Measurements from ENCODE around the gene GPSM1. TPM values are rescaled to one million over a fixed set of nuclear protein-coding genes. Genes with fewer than 3 reads are reported as not detected.

GPSM1 gene
- total RNA-seq, 1 donor from 2014 or later = 1.9 TPM

DNA sequence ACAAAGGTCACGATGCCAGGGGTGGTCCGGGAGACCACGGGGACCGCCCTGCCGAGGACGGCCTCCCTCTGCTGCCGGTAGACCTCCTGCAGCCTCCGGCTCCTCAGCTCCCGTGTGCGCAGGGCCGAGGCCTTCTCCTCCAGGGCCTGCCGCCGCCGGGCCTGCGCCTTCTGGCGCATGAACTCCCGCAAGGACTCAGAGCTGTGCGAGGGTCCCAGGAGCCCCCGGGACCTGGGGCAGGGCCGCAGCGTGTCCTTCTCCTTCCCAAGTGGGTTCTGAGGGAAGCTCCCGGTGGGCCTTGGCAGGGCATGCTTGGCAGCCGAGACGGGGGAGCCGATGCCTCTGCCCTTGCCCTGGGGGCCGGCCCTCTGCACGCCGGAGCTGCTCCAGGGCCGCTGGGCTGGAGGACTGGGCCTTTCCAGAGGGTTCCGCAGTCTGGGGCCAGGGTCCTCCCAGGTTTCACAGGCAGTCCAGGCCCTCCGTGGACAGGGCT, 36.8 kb upstream of the GPSM1 start:
- ChIA-PET CTCF (no interaction called here), POLR2A (no interaction called here)
- no peak for DNase-seq

DNA sequence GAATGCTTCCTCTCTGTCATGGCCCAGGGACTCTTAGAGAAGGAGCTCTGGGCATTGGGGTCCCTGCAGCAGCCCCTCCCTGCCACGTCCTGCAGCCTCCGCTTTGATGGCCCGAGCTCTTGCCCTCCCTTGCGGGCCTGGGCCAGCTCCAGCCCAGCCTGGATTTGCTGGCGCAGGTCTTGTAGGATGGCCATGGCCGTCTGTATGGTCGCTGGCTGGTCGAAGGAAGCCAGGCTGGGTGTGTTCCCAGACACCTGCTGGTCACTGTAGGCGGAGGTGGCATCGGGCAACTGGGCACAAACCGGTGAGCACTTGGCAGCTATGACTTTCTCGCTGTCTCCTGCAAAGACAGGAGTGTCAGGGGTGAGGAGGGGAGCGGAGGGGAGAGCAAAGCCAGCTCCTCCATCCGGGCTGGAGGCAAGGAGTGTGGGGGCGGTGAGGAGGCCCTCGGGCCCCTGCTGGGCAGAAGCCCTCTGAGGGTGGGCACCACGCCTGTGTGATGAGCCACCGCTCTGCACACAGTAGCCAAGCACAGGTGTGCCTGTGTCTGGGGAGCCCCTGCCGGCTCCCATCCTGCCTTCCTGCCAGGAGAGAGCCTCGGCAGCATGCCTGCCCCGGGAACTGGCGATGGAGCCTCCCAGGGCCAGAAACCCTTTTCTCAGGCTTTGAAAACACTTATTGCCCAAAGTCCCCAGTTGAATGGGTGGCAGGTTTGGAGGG, 35.9 kb upstream of the GPSM1 start:
- Mint-ChIP-seq H3K27me3 (peaks cover 8% of the 10 kb centered on the region), H3K27ac (no peak overlapping the region), H3K9me3 (no peaks in the 10 kb centered on the region), H3K4me1 (no peaks in the 10 kb centered on the region), H3K4me3 (no peak overlapping the region), H3K36me3 (ENCODE audit: low read depth) (no peaks in the 10 kb centered on the region)
- TF ChIP-seq, protein P1, sequence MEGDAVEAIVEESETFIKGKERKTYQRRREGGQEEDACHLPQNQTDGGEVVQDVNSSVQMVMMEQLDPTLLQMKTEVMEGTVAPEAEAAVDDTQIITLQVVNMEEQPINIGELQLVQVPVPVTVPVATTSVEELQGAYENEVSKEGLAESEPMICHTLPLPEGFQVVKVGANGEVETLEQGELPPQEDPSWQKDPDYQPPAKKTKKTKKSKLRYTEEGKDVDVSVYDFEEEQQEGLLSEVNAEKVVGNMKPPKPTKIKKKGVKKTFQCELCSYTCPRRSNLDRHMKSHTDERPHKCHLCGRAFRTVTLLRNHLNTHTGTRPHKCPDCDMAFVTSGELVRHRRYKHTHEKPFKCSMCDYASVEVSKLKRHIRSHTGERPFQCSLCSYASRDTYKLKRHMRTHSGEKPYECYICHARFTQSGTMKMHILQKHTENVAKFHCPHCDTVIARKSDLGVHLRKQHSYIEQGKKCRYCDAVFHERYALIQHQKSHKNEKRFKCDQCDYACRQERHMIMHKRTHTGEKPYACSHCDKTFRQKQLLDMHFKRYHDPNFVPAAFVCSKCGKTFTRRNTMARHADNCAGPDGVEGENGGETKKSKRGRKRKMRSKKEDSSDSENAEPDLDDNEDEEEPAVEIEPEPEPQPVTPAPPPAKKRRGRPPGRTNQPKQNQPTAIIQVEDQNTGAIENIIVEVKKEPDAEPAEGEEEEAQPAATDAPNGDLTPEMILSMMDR (IDR thresholded peaks at IDR 0.05) = no peak
- ChIA-PET POLR2A (no interaction called here), CTCF (no interaction called here)
- intact Hi-C loops (cut with micrococcal nuclease) = no loop called here
- ATAC-seq (ENCODE audit: low read depth) = no peak
- DNase-seq = no peak

More for the DNA sequence above, 36.8 kb upstream of the GPSM1 start:
- intact Hi-C loops (cut with micrococcal nuclease) = no loop called here
- H3K4me3 Mint-ChIP-seq = no peak overlapping the region
- no peak for ATAC-seq (ENCODE audit: low read depth)
- no peaks in the 10 kb centered on the region for H3K36me3 Mint-ChIP-seq (ENCODE audit: low read depth)
- H3K9me3 Mint-ChIP-seq = no peaks in the 10 kb centered on the region
- no peak overlapping the region for H3K27ac Mint-ChIP-seq
- TF ChIP-seq, protein P1 (IDR thresholded peaks at IDR 0.05) = no peak
- peaks cover 8% of the 10 kb centered on the region for H3K27me3 Mint-ChIP-seq
- no peaks in the 10 kb centered on the region for H3K4me1 Mint-ChIP-seq

- no peak for ATAC-seq (ENCODE audit: low read depth)
Observed at GRCh38 chr9:136292026-136292538, 35.3 kb upstream of the GPSM1 start.

DNA sequence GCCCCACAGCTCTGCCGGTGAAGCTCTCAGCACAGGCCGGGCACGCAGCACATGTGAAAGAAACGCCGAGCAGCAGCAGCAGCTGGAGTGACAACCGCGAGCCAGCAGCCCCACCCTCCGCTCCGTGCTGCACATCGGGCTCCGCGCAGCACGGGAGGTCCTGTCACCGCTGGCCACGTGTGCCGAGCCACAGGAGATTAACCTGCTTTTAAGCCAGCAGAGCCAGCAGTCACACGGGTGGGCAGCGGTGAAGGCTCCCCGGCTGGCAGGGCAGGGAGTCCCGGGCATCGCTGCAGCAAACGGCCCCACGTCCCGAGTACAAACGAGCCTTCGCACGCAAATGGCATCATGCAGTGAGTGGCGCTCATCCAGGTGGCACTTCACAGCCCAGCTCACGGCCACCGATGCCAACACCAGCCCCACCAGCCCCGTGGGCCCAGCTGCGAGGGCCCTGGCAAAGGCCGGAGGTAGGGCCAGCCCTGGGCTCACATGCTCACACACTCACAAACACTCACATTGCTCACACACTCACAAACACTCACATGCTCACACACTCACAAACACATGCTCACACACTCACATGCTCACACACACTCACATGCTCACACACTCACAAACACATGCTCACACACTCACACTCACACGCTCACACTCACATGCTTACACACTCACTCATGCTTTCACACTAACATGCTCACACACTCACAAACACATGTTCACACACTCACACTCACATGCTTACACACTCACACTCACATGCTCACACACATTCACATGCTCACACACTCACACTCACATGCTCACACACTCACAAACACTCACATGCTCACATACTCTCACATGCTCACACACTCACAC, 34.5 kb upstream of the GPSM1 start:
- H3K27me3 Mint-ChIP-seq = no peaks in the 10 kb centered on the region
- H3K9me3 Mint-ChIP-seq = no peaks in the 10 kb centered on the region
- intact Hi-C loops (cut with micrococcal nuclease) = no loop called here
- ATAC-seq (ENCODE audit: low read depth) (no peak), DNase-seq (no peak)
- TF ChIP-seq, protein P1 (IDR thresholded peaks at IDR 0.05) = no peak
- peaks cover 3% of the 10 kb centered on the region for H3K4me1 Mint-ChIP-seq
- no peak overlapping the region for H3K4me3 Mint-ChIP-seq
- ChIA-PET POLR2A (no interaction called here), CTCF (no interaction called here)
- H3K36me3 Mint-ChIP-seq (ENCODE audit: low read depth) = no peaks in the 10 kb centered on the region
- H3K27ac Mint-ChIP-seq = no peak overlapping the region

More at GRCh38 chr9:136292026-136292538, 35.3 kb upstream of the GPSM1 start:
- POLR2A ChIA-PET = no interaction called here
- CTCF ChIA-PET = no interaction called here
- TF ChIP-seq, protein P1 (IDR thresholded peaks at IDR 0.05) = no peak
- Mint-ChIP-seq H3K9me3 (no peaks in the 10 kb centered on the region), H3K27ac (no peak overlapping the region), H3K4me1 (peaks cover 2% of the 10 kb centered on the region), H3K36me3 (ENCODE audit: low read depth) (no peaks in the 10 kb centered on the region), H3K27me3 (peaks cover 6% of the 10 kb centered on the region), H3K4me3 (no peak overlapping the region)
- intact Hi-C loops (cut with micrococcal nuclease) = no loop called here
- DNase-seq = no peak

DNA sequence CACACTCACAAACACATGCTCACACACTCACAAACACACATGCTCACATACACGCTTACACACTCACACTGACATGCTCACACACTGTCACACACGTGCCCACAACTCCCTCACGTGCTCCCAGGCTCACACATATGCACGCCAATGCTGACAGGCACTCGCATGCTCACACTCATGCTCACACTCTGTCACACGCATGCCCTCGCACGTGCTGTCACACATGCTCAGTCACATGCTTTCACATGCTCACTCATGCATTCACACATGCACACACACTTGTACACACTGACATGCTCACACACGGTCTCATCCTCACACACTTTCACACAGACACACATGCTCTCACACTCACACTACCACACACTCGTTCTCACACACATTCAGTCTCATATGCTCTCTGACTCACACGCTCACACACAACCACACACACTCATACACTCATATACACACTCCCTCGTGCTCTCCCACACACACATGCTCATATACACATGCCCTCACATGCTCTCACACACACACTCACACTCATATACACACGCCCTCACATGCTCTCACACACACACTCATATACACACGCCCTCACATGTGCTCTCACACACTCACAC, 33.8 kb upstream of the GPSM1 start:
- ATAC-seq (ENCODE audit: low read depth) (no peak), DNase-seq (no peak)
- peaks cover 3% of the 10 kb centered on the region for H3K4me1 Mint-ChIP-seq
- no peaks in the 10 kb centered on the region for H3K27me3 Mint-ChIP-seq
- TF ChIP-seq, protein P1 (IDR thresholded peaks at IDR 0.05) = no peak
- intact Hi-C loops (cut with micrococcal nuclease) = no loop called here
- POLR2A ChIA-PET = no interaction called here
- H3K4me3 Mint-ChIP-seq = no peak overlapping the region
- H3K27ac Mint-ChIP-seq = no peak overlapping the region
- CTCF ChIA-PET = no interaction called here
- no peaks in the 10 kb centered on the region for H3K9me3 Mint-ChIP-seq
- H3K36me3 Mint-ChIP-seq (ENCODE audit: low read depth) = no peaks in the 10 kb centered on the region
